B cell (primary cell): ENCODE data around the gene JAG2. TPM values are rescaled to one million over a fixed set of nuclear protein-coding genes. Genes with fewer than 3 reads are reported as not detected.

ENCODE experiments used
- ATAC-seq: fragments of 200-7000 bp; cut with Tn5 transposase; one replicate; pipeline ENCODE4 v1.10.0; 2021; ENCODE audit warnings: low read depth, mild to moderate bottlenecking, moderate number of reproducible peaks, moderate library complexity
- CTCF ChIA-PET: fragments of 350-600 bp; sonication (Branson Sonifier 250); formaldehyde crosslinking; loops from one replicate; lab custom pipeline; 2021; ENCODE audit warnings: antibody characterized with exemption, inconsistent platforms; lab: Charles Lee
- POLR2A ChIA-PET: fragments of 350-600 bp; sonication (Branson Sonifier 250); formaldehyde crosslinking; loops from one replicate; lab custom pipeline; 2021; ENCODE audit warnings: antibody characterized with exemption; lab: Charles Lee
- DNase-seq: peaks from one replicate; pipeline ENCODE4 v3.0.0; 2013
- H2AFZ ChIP-seq: 2 replicates; pipeline ENCODE4 v1.6.1; 2012; ENCODE audit warnings: mild to moderate bottlenecking, low read depth, low read length; ENCODE audit not compliant: insufficient read depth, poor library complexity, severe bottlenecking
- H3K27ac ChIP-seq, 2 donors: 1 replicate in 1 of 2; 2 replicates in 1 of 2; pipeline ENCODE4 v1.5.1; 2012 to 2013; ENCODE audit warnings: low read length in 2 of 2, mild to moderate bottlenecking in 2 of 2, moderate library complexity in 1 of 2
- H3K27me3 ChIP-seq, 4 experiments: fragments of 200-600 bp in 1 of 4; sonication (generic) in 1 of 4; replicated peaks in 1 of 4; 1 replicate in 2 of 4; 2 replicates in 2 of 4; pipeline versions ENCODE4 v1.6.1 to v1.7.0; 2013 to 2016; ENCODE audit warnings: low read length in 3 of 4, mild to moderate bottlenecking in 2 of 4, mixed read lengths in 1 of 4, moderate library complexity in 1 of 4; ENCODE audit not compliant: insufficient read depth in 4 of 4, control insufficient read depth in 3 of 4; ENCODE audit errors: control extremely low read depth in 1 of 4
- H3K36me3 ChIP-seq, 2 experiments: replicated peaks in 1 of 2; 1 replicate in 1 of 2; 2 replicates in 1 of 2; pipeline versions ENCODE4 v1.6.1 to v1.7.1; 2013; ENCODE audit warnings: low read length in 1 of 2; ENCODE audit not compliant: insufficient read depth in 2 of 2, control insufficient read depth in 1 of 2; ENCODE audit errors: control extremely low read depth in 1 of 2, extremely low read depth in 1 of 2
- H3K4me1 ChIP-seq, 2 donors: fragments of 200-600 bp in 1 of 2; sonication (generic) in 1 of 2; 1 replicate in 1 of 2; 2 replicates in 1 of 2; pipeline versions ENCODE4 v1.5.1 to v1.6.1; 2013 to 2017; ENCODE audit warnings: low read length in 2 of 2; ENCODE audit not compliant: control insufficient read depth in 2 of 2, insufficient read depth in 2 of 2
- H3K4me2 ChIP-seq: replicated peaks from 2 replicates; pipeline ENCODE3; 2012; ENCODE audit warnings: mild to moderate bottlenecking, low read depth, low read length; ENCODE audit not compliant: poor library complexity, severe bottlenecking
- H3K4me3 ChIP-seq, 5 experiments: fragments of 200-600 bp in 1 of 5; sonication (generic) in 1 of 5; 1 replicate in 3 of 5; 2 replicates in 2 of 5; pipeline versions ENCODE4 v1.5.1 to v1.7.0; 2011 to 2016; ENCODE audit warnings: low read length in 4 of 5, mild to moderate bottlenecking in 4 of 5, low read depth in 2 of 5, control low read depth in 1 of 5, moderate library complexity in 1 of 5; ENCODE audit not compliant: insufficient read depth in 1 of 5; ENCODE audit errors: control extremely low read depth in 1 of 5, extremely low read depth in 1 of 5
- H3K79me2 ChIP-seq: fragments of 200-600 bp; sonication (generic); one replicate; pipeline ENCODE4 v1.6.0; 2016; ENCODE audit warnings: low read length; ENCODE audit not compliant: control insufficient read depth, insufficient read depth
- H3K9ac ChIP-seq: fragments of 200-600 bp; sonication (generic); 2 replicates; pipeline ENCODE4 v1.6.1; 2017; ENCODE audit warnings: mild to moderate bottlenecking, low read length, moderate library complexity
- H3K9me3 ChIP-seq, 3 donors: one replicate each; pipeline versions ENCODE4 v1.6.1 to v1.7.1; 2013; ENCODE audit warnings: low read length in 2 of 3; ENCODE audit not compliant: control insufficient read depth in 2 of 3, insufficient read depth in 1 of 3; ENCODE audit errors: control extremely low read depth in 1 of 3
- H4K20me1 ChIP-seq: 2 replicates; pipeline ENCODE4 v1.6.0; 2012; ENCODE audit warnings: mild to moderate bottlenecking, low read length; ENCODE audit not compliant: insufficient read depth, control insufficient read depth, poor library complexity, severe bottlenecking
- H3K27ac Mint-ChIP-seq: one replicate; pipeline ENCODE4 v1.8.0; 2021; ENCODE audit warnings: mixed read lengths
- H3K27me3 Mint-ChIP-seq: one replicate; pipeline ENCODE4 v1.8.0; 2021; ENCODE audit warnings: mixed read lengths
- H3K4me1 Mint-ChIP-seq: one replicate; pipeline ENCODE4 v1.8.0; 2021; ENCODE audit warnings: mixed read lengths
- H3K4me3 Mint-ChIP-seq: one replicate; pipeline ENCODE4 v1.8.0; 2021; ENCODE audit warnings: mixed read lengths
- H3K9me3 Mint-ChIP-seq: one replicate; pipeline ENCODE4 v1.8.0; 2022; ENCODE audit warnings: mixed read lengths; ENCODE audit not compliant: insufficient read depth
- CTCF ChIP-seq: fragments of 200-600 bp; IDR thresholded peaks from one replicate; pipeline ENCODE4 v1.8.0; 2022; ENCODE audit warnings: antibody characterized with exemption, mild to moderate bottlenecking
- EZH2 ChIP-seq: IDR thresholded peaks from 2 replicates; pipeline ENCODE4 v1.6.1; 2012; ENCODE audit warnings: borderline replicate concordance, low read depth, mild to moderate bottlenecking, moderate library complexity, low read length; ENCODE audit not compliant: insufficient read depth, poor library complexity, severe bottlenecking
- whole genome bisulfite sequencing: methylation state at CpG from one replicate; pipeline ENCODE4 v1.1.5; 2013; ENCODE audit warnings: missing lambda C conversion rate; ENCODE audit not compliant: insufficient coverage; 5-methylcytosine and 5-hydroxymethylcytosine counted together
- intact Hi-C: fragments of 100-400 bp; cut with micrococcal nuclease; formaldehyde crosslinking; loops from one replicate; pipeline ENCODE4 v1.10.0; 2022
- polyA plus RNA-seq: library from polyadenylated mRNA; depleted of rRNA; stranded (reverse); fragments of >200 nt; gene quantifications from 2 replicates; pipeline ENCODE4 v1.2.3, GENCODE V29; 2012
- total RNA-seq, 2 donors: library from RNA; stranded (reverse); fragments of 120-200 nt in 1 of 2; gene quantifications; 1 replicate in 1 of 2; 2 replicates in 1 of 2; pipeline versions ENCODE4 v1.2.3 to v1.2.4, GENCODE V29; 2013 to 2022

The JAG2 gene
- total and polyA plus RNA-seq, 2 donors (not counting 1 experiment from before 2014, with no cell fraction given): 0.27 to 0.34 TPM

GRCh38 chr14:105169776-105170655 lies 1.4 kb upstream of the JAG2 start:
- intact Hi-C loops: no loop called here
- H3K27me3 Mint-ChIP-seq: peaks cover 20% of the 10 kb centered on the region
- no peaks in the 10 kb centered on the region for H4K20me1 ChIP-seq
- H3K27me3 ChIP-seq: peaks cover 0 to 47% (median 20%) of the 10 kb centered on the region in 4 experiments
- peaks cover 25 to 32% of the 10 kb centered on the region in 2 donors for H3K4me1 ChIP-seq
- H2AFZ ChIP-seq: no peak overlapping the region
- H3K27ac ChIP-seq: no peak overlapping the region
- no peaks in the 10 kb centered on the region for H3K36me3 ChIP-seq
- TF ChIP-seq EZH2: no peak
- no peak for TF ChIP-seq CTCF
- CTCF ChIA-PET: interaction anchor here (0.7 to 1.4 kb wide), 3 partner anchors 10 to 123 kb away, joined by 3 read pairs; no protein-coding TSS in a partner anchor
- H3K27ac Mint-ChIP-seq: no peak overlapping the region
- no peak overlapping the region for H3K4me2 ChIP-seq
- H3K9me3 Mint-ChIP-seq: no peaks in the 10 kb centered on the region
- POLR2A ChIA-PET: interaction anchor here (0.5 kb wide), 1 partner anchor 1839 kb away, joined by 3 read pairs; no protein-coding TSS in a partner anchor
- H3K9ac ChIP-seq: no peak overlapping the region
- peaks cover 30% of the 10 kb centered on the region for H3K4me1 Mint-ChIP-seq
- no peak overlapping the region for H3K4me3 ChIP-seq
- no peak for ATAC-seq
- DNase-seq: no peak
- peak overlapping the region; percentile 78 for H3K4me3 Mint-ChIP-seq
- WGBS: 69% methylated on average over 14 of the region's 22 CpGs
- H3K9me3 ChIP-seq: no peaks in the 10 kb centered on the region
- H3K79me2 ChIP-seq: no peaks in the 10 kb centered on the region
